GM21390 (cell line): ENCODE results near the gene EIF2B4.
A peak's percentile ranks its signal among the peaks of the same experiment; 100 is the strongest.
"Not testable (repeated sequence)": the region's sequence is repeated elsewhere in the genome, so short reads cannot be mapped to it uniquely, and the experiment has no call there.

Source experiments
- ATAC-seq: cut with Tn5 transposase; IDR thresholded peaks from one replicate; pipeline ENCODE4 v1.9.1; 2021; ENCODE audit not compliant: unreplicated experiment

EIF2B4 gene

GRCh38 chr2:27350106-27350693, 19.9 kb downstream of the EIF2B4 start:
- ATAC-seq = no peak

GRCh38 chr2:27347641-27348040, 22.5 kb downstream of the EIF2B4 start:
- ATAC-seq = no peak

- no peak for ATAC-seq
Observed at GRCh38 chr2:27336173-27336572, 34.0 kb downstream of the EIF2B4 start.

GRCh38 chr2:27335311-27335710, 34.8 kb downstream of the EIF2B4 start:
- ATAC-seq = no peak

- ATAC-seq = no peak
Observed at GRCh38 chr2:27324720-27325119, 45.4 kb downstream of the EIF2B4 start.

GRCh38 chr2:27323596-27324285, 46.4 kb downstream of the EIF2B4 start:
- ATAC-seq = no peak

GRCh38 chr2:27322766-27323595, 47.2 kb downstream of the EIF2B4 start, which contains the start of gene MPV17:
MPV17 (minus strand) TSS chr2:27323097; CDS start chr2:27322517, 580 bp downstream.
- peak; percentile 91 for ATAC-seq

GRCh38 chr2:27322301-27322765, 47.8 kb downstream of the EIF2B4 start:
- ATAC-seq = no peak

- ATAC-seq = no peak
Observed at GRCh38 chr2:27320958-27321543, 49.1 kb downstream of the EIF2B4 start.

GRCh38 chr2:27319839-27320238, 50.3 kb downstream of the EIF2B4 start:
- ATAC-seq = not testable (repeated sequence)

- no peak for ATAC-seq
Observed at GRCh38 chr2:27316655-27317412, 53.3 kb downstream of the EIF2B4 start.

- ATAC-seq = no peak
Observed at GRCh38 chr2:27315122-27315521, 55.0 kb downstream of the EIF2B4 start.

GRCh38 chr2:27314709-27315108, 55.4 kb downstream of the EIF2B4 start:
- no peak for ATAC-seq
